GM19438 (cell line): ENCODE results near the gene DNASE1L3.
A peak's percentile ranks its signal among the peaks of the same experiment; 100 is the strongest.
"Not testable (repeated sequence)": the region's sequence is repeated elsewhere in the genome, so short reads cannot be mapped to it uniquely, and the experiment has no call there.

Experiments used
- ATAC-seq: cut with Tn5 transposase; IDR thresholded peaks from one replicate; pipeline ENCODE4 v1.9.1; 2021; ENCODE audit warnings: low read depth; ENCODE audit not compliant: unreplicated experiment

Gene DNASE1L3

GRCh38 chr3:58210761-58211460, at the start of gene DNASE1L3:
Gene DNASE1L3 (minus strand): TSS chr3:58210972. CDS start chr3:58210906, 66 bp downstream.
- ATAC-seq = no peak

GRCh38 chr3:58260261-58260731, 49.5 kb upstream of the DNASE1L3 start:
- no peak for ATAC-seq

GRCh38 chr3:58258392-58259055, 47.8 kb upstream of the DNASE1L3 start:
- no peak for ATAC-seq

- no peak for ATAC-seq
Observed at GRCh38 chr3:58256511-58256910, 45.7 kb upstream of the DNASE1L3 start.

GRCh38 chr3:58256061-58256460, 45.3 kb upstream of the DNASE1L3 start:
- ATAC-seq = no peak

- no peak for ATAC-seq
Observed at GRCh38 chr3:58254144-58254543, 43.4 kb upstream of the DNASE1L3 start.

- ATAC-seq = no peak
Observed at GRCh38 chr3:58251631-58252035, 40.9 kb upstream of the DNASE1L3 start.

- no peak for ATAC-seq
Observed at GRCh38 chr3:58250093-58250707, 39.4 kb upstream of the DNASE1L3 start.

GRCh38 chr3:58249358-58250092, 38.8 kb upstream of the DNASE1L3 start:
- no peak for ATAC-seq

GRCh38 chr3:58246148-58247047, 35.6 kb upstream of the DNASE1L3 start:
- ATAC-seq = no peak

GRCh38 chr3:58243976-58244585, 33.3 kb upstream of the DNASE1L3 start:
- ATAC-seq = no peak

- ATAC-seq = not testable (repeated sequence)
Observed at GRCh38 chr3:58242860-58243259, 32.1 kb upstream of the DNASE1L3 start.

- no peak for ATAC-seq
Observed at GRCh38 chr3:58242340-58242739, 31.6 kb upstream of the DNASE1L3 start.

GRCh38 chr3:58241306-58242044, 30.7 kb upstream of the DNASE1L3 start:
- no peak for ATAC-seq

GRCh38 chr3:58238830-58239229, 28.1 kb upstream of the DNASE1L3 start:
- ATAC-seq = no peak

GRCh38 chr3:58237941-58238681, 27.3 kb upstream of the DNASE1L3 start:
- ATAC-seq = peak; percentile 31

GRCh38 chr3:58237238-58237940, 26.6 kb upstream of the DNASE1L3 start, which contains the start of gene ABHD6:
Gene ABHD6 (plus strand): TSS chr3:58237792. CDS start chr3:58256587, 18,795 bp downstream.
- ATAC-seq = peak; percentile 68
